Keratinocyte (primary cell): Measurements from ENCODE around the gene TUFT1.

Source experiments
- CTCF ChIP-seq, 3 experiments: IDR thresholded peaks in 1 of 3; conservative IDR thresholded peaks in 1 of 3; optimal IDR thresholded peaks in 1 of 3; 2 replicates in 2 of 3; 3 replicates in 1 of 3; pipeline versions ENCODE3 to v1.5.1; 2011; ENCODE audit warnings: low read length in 3 of 3, mild to moderate bottlenecking in 3 of 3, moderate library complexity in 2 of 3, control low read depth in 1 of 3, inconsistent platforms in 1 of 3; ENCODE audit not compliant: insufficient read depth in 2 of 3; ENCODE audit errors: extremely low read depth in 1 of 3
- EZH2 ChIP-seq: IDR thresholded peaks from one replicate; pipeline ENCODE4 v1.6.1; 2012; ENCODE audit warnings: inconsistent platforms, mild to moderate bottlenecking, low read length, moderate library complexity

GRCh38 chr1:151534662-151535278 is 5.3 kb upstream of the TUFT1 start:
- peak; percentile 94 to 99 (median 96) for TF ChIP-seq CTCF (optimal IDR thresholded peaks at IDR 0.05 in 1 of 3, IDR thresholded peaks at IDR 0.05 in 1 of 3, conservative IDR thresholded peaks at IDR 0.05 in 1 of 3; ENCODE audit: extremely low read depth in 1 of 3, insufficient read depth in 2 of 3, low read length in 3 of 3)
- no peak for TF ChIP-seq EZH2
